GM10266 (cell line): ENCODE data around the gene ZNF574.

Experiments
- DNase-seq: peaks from one replicate; pipeline ENCODE4 v3.0.0; 2012; ENCODE audit errors: extremely low spot score
- TF ChIP-seq, protein P1 (sequence below): IDR thresholded peaks from 2 replicates; pipeline ENCODE4 v1.5.1; 2012; ENCODE audit warnings: mild to moderate bottlenecking, low read depth; ENCODE audit not compliant: control insufficient read depth, insufficient read depth; ENCODE audit errors: missing control alignments

ZNF574 gene

DNA sequence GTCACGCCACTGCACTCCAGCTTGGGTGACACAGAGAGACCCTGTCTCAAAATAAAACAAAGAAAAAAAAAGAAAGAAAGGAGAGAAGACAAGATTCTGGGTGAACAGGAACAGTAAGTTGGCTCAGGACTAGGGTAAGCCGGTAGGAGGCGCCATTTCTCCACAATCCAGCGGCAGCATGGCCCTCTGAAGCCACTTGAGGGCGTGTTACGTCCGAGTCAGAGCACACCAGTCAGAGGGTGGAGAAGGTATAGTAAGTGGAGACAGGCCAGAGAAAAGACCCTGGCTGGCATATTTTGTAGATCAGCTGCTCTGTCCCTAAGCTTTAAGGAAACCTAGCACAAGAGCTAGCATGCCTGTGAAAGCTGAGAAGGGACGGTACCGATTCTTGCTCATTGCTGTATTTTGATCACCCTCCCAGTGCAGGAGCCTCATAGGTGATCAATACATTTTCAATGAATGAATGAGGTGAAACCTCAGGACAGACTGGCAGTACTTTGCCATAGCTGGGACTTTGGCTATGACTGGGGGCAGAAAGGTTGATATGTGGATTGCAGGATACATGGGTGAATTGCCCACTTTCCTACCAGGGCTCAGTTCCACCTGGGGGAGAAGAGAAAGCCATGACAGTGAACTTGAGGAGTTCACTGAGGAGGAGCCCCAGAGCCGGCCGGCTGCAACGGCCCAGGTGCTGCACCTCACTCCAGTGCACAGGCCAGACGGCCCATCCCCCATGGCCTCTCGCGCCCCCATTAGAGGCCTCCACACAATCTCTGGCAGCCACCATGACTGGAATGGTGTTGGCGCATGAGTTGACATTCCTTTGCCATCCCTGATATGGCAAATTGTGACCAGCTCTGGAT is 32.8 kb downstream of the ZNF574 start:
- DNase-seq: peak; percentile 89
- TF ChIP-seq, protein P1, sequence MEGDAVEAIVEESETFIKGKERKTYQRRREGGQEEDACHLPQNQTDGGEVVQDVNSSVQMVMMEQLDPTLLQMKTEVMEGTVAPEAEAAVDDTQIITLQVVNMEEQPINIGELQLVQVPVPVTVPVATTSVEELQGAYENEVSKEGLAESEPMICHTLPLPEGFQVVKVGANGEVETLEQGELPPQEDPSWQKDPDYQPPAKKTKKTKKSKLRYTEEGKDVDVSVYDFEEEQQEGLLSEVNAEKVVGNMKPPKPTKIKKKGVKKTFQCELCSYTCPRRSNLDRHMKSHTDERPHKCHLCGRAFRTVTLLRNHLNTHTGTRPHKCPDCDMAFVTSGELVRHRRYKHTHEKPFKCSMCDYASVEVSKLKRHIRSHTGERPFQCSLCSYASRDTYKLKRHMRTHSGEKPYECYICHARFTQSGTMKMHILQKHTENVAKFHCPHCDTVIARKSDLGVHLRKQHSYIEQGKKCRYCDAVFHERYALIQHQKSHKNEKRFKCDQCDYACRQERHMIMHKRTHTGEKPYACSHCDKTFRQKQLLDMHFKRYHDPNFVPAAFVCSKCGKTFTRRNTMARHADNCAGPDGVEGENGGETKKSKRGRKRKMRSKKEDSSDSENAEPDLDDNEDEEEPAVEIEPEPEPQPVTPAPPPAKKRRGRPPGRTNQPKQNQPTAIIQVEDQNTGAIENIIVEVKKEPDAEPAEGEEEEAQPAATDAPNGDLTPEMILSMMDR: peak; percentile 100

DNA sequence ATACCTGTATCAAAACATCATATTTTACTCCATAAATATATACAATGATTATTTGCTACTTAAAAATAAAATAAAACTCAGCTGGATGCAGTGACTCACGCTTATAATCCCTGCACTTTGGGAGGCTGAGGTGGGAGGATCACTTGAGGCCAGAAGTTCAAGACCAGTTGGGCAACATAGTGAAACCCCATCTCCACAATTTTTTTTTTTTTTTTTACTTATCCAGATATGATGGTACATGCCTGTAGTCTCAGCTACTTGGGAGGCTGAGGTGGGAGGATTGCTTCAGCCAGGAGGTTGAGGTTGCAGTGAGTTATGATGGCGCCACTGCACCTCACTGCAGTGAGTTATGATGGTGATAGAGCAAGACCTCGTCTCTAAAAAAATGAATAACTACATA is 33.9 kb downstream of the ZNF574 start:
- TF ChIP-seq, protein P1: no peak
- no peak for DNase-seq

DNA sequence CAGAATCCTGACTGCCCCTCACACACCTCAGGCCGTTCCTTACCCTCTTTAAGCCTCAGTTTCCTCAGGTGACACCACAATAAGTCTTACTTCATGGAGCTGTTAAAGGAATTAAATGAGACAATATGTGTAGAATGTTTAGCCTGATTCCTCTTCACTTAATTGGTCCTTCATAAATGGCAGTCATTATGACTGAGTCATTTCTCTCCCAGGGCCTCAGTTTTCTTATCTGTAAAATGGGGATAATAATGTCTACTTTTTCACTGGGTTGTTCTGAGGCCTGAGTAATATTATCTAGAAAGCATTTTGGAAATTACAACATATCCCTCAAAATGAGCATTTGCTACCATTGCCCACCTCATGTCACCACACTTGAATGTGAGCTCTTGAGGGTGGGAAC is 34.7 kb downstream of the ZNF574 start:
- TF ChIP-seq, protein P1: no peak
- DNase-seq: no peak

DNA sequence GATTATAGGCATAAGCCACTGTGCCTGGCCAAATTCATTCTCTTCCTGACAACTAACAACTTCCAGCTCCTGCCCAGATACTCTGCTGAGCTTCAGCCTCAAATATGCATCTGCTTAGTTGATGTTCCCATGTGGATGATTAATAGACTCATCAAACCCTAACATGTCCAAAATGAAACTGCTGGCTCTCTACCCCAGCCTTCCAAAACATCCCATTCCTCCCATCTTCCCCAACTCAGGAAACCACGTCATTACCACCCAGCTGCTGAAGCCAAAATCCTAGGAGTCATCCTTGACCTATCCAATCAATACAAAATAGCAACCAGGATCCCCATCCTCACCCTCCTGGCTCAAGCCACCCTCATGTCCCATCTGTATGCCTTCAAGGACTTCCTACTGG is 35.4 kb downstream of the ZNF574 start:
- TF ChIP-seq, protein P1: no peak
- DNase-seq: no peak

DNA sequence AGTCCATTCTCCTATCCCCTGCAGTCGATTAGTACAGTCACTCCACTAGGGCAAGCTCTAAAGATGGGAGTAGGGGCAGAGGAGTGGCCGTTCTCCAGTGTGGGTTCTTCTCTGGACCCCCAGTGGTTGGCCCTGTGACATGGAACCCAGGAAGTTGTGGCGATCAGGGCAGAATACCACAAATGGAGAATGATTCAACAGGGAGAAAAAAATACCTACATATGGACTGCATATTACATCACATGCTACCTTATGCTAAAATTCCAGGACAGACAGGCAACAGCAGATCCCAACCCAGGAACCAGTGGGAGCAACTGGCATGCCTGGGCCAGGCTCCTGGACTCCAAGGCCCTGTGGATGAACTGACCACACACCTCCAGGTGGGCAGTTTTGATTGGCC is 35.8 kb downstream of the ZNF574 start:
- TF ChIP-seq, protein P1: no peak
- DNase-seq: no peak

DNA sequence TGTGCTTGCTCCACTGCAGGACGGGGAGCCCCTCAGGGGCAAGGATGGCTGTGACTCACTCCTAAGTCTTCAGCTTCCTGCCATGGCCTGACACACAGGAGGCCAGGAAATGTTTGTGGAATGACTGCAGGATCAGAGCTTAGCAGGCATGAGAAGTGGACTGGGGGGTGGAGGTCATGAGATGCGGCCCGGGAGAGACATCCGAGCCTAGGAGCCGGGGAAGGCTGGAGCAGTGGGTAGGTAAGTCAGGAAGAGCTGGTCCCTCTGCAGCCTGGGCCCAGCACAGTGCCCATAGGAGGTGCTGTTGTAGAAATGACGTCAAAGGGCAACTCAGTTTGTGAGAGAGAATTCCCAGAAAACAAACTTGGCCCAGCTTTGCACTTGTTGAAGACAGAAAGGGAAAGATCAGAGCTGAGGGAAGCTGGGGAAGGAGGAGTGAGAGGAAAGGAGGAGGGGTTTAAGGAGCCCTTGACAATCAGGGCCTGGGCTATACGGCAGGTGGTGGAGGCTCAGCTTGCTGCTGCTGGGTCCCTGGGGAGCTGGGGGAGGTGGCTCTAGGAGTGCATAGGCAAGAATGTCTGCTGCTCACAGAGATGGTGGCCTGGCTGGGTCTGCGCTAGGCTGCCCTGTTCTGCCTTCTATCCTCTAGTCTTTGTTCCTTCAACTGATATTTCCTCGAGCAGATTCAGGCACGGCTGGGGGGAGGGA is 37.8 kb downstream of the ZNF574 start:
- peak; percentile 79 for DNase-seq
- TF ChIP-seq, protein P1: peak; percentile 9

DNA sequence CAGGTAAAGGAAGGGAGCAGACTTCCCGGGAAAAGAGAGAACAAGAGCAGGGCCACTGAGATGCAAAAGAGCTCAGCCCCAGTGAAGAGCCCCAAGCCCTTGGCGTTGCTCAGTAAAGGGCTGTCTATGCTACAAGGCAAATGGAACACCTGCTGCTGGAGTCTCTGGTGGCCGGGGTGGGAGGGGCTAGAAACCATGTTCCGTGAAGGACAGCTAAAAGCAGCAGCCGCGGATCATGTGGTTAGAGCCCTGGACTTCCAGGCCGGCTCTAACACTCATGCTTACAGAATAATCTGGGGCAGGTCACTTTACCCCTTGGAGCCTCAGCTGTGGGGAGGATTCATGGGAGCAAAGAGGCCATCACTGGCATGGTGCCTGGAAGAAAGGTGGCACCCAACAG is 38.4 kb downstream of the ZNF574 start:
- DNase-seq: peak; percentile 80
- TF ChIP-seq, protein P1: no peak
